Pons (tissue), 1 donor: ENCODE measurements around the gene CDH8.

Experiments used
- DNase-seq: peaks from one replicate; pipeline ENCODE4 v3.0.0-alpha.2; 2016; ENCODE audit warnings: low spot score

Gene CDH8

GRCh38 chr16:61644736-61645135, 391.5 kb downstream of the CDH8 start:
- DNase-seq = no peak

GRCh38 chr16:61617219-61617783, 418.9 kb downstream of the CDH8 start:
- no peak for DNase-seq

DNA sequence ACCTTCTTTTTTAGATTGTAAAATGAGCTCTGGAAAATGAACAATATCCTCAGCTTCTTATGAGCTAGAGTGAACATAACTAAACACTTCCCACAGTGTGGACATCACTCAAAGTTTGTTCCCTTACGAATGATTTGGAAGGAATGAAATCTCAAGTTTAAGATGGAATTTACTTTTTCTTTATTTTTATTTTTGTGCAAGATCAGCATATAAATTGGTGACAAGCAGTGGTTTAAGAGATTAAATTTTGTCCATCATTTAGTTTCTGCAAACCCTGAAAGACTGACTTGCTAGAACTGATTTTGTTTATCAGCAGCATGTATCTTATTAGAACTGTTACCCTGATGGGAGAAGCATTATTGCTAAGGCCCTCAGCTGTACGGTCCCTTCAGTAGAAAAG, 420.1 kb downstream of the CDH8 start:
- no peak for DNase-seq

GRCh38 chr16:61611847-61612491, 424.3 kb downstream of the CDH8 start:
- no peak for DNase-seq

DNA sequence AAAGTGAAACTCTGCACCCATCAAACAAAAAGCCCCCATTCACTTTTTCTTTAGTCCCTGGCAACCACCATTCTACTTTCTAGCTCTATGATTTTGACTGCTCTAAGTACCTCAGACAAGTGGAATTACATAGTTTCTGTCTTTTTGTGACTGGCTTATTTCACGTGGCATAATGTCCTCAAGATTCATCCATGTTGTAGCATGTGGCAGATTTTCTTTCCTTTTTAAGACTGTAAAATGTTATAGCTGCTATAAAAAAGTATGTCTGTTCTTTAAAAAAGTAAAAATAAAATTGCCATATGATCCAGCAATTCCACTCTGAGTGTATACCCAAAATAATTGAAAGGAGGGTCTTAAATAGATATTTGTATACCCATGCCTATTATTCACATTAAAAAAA, 429.7 kb downstream of the CDH8 start:
- no peak for DNase-seq
